Stimulated activated CD8-positive, alpha-beta memory T cell treated with anti-CD3 and anti-CD28 coated beads, Interleukin-12 subunit alpha, Interleukin-12 subunit beta, amount 100 ng/mL, for 1 hour (primary cell): ENCODE measurements around the gene LEPROT.
"Not testable (repeated sequence)": the region's sequence is repeated elsewhere in the genome, so short reads cannot be mapped to it uniquely, and the experiment has no call there.

Experiments used
- DNase-seq: peaks from one replicate; pipeline ENCODE4 v3.0.0-alpha.2; 2020; ENCODE audit warnings: low read depth

The LEPROT gene

GRCh38 chr1:65420590-65421350, at the start of gene LEPROT, which contains the start of gene LEPR:
Gene LEPROT, plus strand, starts transcription at chr1:65420668. Its CDS starts 57 bp downstream, at chr1:65420725.
Gene LEPR, plus strand, starts transcription at chr1:65420668. Its CDS starts 144,898 bp downstream, at chr1:65565566.
- DNase-seq: no peak

DNA sequence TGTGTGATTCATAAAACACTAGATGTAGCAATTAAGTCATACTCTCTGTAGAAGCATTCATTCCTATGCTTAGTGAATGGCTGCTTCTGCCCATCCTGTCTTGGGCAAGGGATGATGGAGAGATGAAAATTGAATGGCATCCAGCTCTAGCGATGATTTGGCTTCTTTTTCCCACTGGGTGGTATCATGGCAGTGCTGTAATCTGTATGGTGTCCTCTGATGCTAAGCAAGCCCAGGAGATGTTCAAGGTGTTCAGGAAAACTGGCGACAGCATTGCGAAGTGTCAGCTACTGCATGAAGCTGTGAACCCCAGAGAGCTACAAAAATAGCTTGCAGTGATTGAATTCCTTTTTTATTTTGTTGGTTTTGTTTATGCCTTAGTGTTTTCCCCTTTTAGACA, 48.9 kb upstream of the LEPROT start:
- DNase-seq: no peak

DNA sequence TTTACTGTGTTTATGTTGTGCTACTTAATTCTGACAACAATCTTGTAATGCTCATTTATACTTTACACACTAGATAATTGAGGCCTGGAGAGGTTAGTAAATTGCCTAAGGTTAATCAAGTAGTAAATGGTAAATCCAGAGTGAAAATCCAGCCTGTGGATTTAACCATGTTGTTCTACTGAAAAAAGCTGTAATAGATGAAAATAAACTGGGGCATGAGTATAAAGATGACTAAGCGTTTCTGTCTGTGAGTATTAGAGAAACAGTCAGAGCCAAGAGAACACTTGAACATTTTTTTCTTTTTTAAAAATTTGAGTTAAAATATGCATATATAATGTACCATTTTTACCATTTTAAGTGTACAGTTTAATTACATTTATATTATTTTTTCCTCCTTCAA, 47.9 kb upstream of the LEPROT start:
- DNase-seq: no peak

DNA sequence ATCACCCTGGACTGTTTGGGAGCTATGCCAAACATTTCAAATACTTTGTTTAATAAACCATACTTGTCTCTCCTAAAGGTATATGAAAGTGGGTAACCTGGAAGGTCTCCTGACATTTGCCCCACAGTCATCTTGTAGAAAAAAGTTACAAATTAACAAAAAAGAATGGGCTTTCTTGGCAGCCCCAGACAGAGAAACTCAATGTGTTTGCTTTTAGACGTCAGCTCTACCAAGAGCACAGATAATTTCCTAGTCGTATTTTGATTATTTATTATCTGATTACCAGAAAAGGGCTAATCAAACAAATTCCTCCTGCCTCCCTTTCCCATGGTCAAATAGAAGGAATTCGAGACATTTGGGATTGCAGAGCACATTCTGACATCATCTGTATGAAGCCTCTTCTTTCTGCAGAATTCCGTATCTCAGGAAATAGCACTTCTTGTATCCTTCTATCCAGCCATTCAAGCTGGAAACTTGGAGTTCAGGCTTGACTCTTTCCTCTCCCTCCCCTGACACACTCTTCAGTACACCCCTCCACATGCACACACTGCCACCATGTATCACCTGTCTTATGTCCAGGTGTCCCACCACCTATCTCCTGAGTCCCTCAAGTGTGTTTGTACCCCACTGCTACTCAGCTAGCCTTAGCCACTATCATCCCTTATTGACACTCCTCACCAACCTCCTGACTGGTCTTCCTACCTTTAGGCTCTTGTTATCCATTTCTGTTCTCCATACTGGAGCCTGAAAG, 42.8 kb upstream of the LEPROT start:
- DNase-seq: no peak

- no peak for DNase-seq
Observed at GRCh38 chr1:65378247-65378946, 42.1 kb upstream of the LEPROT start.

DNA sequence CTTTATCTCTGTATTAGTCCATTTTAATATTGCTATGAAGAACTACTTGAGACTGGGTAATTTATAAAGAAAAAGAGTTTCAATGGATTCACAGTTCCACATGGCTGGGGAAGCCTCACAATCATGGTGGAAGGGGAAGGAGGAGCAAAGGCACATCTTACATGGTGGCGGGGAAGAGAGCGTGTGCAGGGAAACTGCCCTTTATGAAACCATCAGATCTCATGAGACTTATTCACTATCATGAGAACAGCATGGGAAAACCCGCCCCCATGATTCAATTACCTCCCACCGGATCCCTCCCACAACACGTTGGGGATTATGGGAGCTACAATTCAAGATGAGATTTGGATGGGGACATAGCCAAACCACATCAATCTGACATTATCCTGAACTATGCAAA, 36.0 kb upstream of the LEPROT start:
- DNase-seq: not testable (repeated sequence)

GRCh38 chr1:65386439-65386838, 34.0 kb upstream of the LEPROT start:
- no peak for DNase-seq

GRCh38 chr1:65387821-65388220, 32.6 kb upstream of the LEPROT start:
- DNase-seq: no peak

GRCh38 chr1:65388908-65389695, 31.4 kb upstream of the LEPROT start:
- no peak for DNase-seq

DNA sequence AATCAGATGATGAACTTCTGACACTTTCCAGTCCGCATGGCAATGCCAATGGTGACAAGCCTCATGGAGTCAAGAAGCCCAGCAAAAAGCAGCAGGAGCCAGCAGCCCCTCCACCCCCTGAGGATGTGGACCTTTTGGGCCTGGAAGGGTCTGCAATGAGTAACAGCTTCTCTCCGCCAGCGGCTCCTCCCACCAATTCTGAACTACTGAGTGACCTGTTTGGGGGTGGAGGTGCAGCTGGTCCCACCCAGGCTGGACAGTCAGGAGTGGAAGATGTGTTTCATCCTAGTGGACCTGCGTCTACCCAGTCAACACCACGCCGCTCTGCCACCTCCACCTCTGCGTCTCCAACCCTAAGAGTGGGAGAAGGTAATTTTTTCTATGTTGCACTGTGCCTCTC, 28.0 kb upstream of the LEPROT start:
- DNase-seq: no peak

- no peak for DNase-seq
Observed at GRCh38 chr1:65393347-65393746, 27.1 kb upstream of the LEPROT start.

- no peak for DNase-seq
Observed at GRCh38 chr1:65393928-65394327, 26.5 kb upstream of the LEPROT start.

- no peak for DNase-seq
Observed at GRCh38 chr1:65395887-65396612, 24.4 kb upstream of the LEPROT start.

DNA sequence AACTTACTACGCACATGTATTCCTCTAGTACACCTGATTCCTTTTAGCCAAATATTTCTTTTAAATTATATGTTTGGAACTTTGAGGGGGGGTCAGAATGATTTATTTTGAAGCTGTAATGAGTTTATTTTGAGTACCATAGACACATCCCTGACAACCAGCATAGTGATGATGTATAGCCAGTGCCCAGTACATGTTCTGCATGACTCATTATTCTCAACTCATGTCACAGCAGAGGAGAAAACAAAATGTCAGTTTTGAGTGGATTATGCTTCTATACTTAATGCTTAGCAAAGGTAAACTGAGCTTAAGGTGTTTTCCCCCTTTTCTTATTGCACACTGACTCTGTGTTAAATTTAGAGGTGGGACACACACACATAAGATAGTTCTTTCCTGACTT, 22.4 kb upstream of the LEPROT start:
- no peak for DNase-seq

DNA sequence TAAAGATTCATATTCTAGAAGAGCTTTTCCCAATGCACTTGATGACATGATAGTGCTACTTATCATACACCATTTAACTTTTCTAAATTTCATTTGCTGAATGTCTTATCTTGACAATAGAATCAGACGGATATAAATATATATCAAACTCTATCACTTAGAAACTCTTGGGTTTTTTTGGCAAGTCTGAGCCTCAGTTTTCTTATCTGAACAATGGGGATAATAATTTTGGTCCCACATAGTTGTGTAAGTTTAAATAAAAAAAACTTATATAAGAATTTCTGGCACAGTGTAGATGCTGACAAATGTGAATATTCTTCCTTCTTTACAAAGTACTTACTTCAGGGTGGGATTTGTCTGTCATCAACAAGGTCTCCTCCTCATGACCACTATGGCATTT, 21.5 kb upstream of the LEPROT start:
- DNase-seq: no peak

DNA sequence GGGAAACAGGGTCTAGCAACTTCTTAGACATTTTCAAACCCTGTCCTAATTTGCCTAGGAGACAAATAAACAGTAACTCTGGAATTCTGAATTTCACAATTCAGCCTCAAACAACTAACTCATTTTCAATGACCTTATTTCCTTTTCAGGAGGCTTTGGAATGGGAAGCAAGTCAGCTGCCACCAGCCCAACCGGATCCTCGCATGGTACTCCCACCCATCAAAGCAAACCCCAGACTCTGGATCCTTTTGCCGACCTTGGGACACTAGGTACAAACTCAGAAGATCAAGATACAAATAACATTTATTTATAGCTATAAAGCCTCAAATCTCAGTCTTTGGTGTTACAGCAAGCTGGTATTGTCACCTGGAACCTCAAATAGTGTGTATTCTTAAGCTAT, 18.9 kb upstream of the LEPROT start:
- DNase-seq: no peak

DNA sequence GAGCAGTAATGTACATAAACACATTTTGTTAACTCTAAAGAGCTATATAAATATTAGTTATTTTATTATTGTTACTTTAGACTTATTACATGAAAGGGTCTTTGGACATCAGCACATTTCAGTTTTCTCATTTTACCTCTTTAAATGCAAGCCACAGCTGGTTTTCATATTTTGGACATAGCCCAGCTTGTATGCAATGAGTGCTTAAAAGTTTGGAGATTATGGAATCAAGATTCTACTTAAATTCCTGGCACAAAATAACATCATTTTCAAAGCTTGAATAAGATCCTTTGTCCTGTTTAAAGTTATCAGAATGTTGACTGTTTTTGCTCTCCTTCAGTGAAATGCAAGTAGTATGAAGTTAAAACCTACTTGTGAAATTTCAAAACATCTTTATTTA, 15.5 kb upstream of the LEPROT start:
- DNase-seq: no peak

DNA sequence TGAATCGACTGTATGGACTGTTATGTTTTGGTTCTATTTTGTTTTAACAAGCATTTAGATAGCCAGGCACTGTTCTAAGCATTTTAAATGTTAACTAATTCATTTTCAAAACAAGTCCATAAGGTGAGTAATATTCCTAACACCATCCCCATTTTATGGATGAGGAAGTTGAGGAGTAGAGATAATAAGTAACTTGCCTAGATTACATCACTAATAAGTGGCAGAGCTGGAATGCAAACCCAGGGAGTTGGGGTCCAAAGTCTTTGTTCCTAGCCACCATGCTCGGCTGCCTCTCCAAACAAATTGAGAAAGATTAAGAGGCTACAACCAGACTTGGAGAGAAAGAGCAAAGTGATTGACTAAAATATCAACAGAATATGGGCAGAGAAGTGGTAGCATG, 12.6 kb upstream of the LEPROT start:
- no peak for DNase-seq

GRCh38 chr1:65409314-65409713, 11.2 kb upstream of the LEPROT start:
- DNase-seq: no peak

DNA sequence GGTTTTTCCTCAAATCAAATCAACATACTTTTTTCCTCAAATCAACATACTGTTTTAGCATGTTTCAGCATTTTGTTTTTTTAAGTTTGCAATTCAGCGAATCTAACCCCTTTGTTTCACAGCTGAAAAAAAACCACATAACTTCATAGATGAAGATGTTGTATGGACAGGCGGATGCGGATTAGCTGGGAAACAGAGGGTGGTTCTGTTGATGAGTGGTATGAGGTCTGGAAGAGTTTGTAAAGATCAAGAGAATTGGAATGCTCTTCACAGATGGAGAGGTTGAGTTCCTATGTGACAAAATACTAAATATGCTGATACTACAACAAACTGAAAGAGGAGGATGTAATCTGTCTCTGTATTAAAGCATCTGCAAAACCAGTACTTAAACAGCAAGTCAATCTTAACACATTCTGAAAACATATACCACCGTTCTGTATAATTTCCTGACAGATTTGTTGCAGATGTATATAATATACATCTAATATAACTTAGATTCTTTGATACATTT, 10.6 kb upstream of the LEPROT start:
- DNase-seq: no peak
